Stomach (tissue), 4 donors: Measurements from ENCODE around the gene CCDC106.

Experiments
- CTCF ChIP-seq, 7 experiments: fragments of 450-650 bp in 4 of 7; fragments of 200-600 bp in 3 of 7; sonication (generic) in 3 of 7; IDR thresholded peaks; one replicate each; pipeline ENCODE4 v1.5.1; 2016 to 2019; ENCODE audit warnings: antibody characterized with exemption in 7 of 7, control low read depth in 2 of 7, mild to moderate bottlenecking in 1 of 7
- POLR2A ChIP-seq, 4 donors: fragments of 450-650 bp; IDR thresholded peaks; one replicate each; pipeline ENCODE4 v1.6.1; 2016; ENCODE audit warnings: antibody characterized with exemption in 4 of 4, control low read depth in 2 of 4, mild to moderate bottlenecking in 1 of 4, moderate library complexity in 1 of 4

GRCh38 chr19:55675661-55676354 lies 27.8 kb downstream of the CCDC106 start:
- TF ChIP-seq CTCF (IDR thresholded peaks at IDR 0.05) (no peak), POLR2A (IDR thresholded peaks at IDR 0.05) (no peak)
